Stimulated activated CD8-positive, alpha-beta memory T cell treated with anti-CD3 and anti-CD28 coated beads, Interleukin-7, amount 100 ng/mL, for 24 hours (primary cell): Measurements from ENCODE around the gene KCTD1.
"Not testable (repeated sequence)": the region's sequence is repeated elsewhere in the genome, so short reads cannot be mapped to it uniquely, and the experiment has no call there.

Experiments used
- DNase-seq: peaks from one replicate; pipeline ENCODE4 v3.0.0-alpha.2; 2020; ENCODE audit warnings: low read depth

Gene KCTD1

GRCh38 chr18:26457611-26458353 lies 90.6 kb downstream of the KCTD1 start:
- DNase-seq = no peak

GRCh38 chr18:26457195-26457594 lies 91.2 kb downstream of the KCTD1 start:
- no peak for DNase-seq

- DNase-seq = no peak
These were observed 92.3 kb downstream of the KCTD1 start for GRCh38 chr18:26456070-26456491.

- DNase-seq = no peak
These were observed 92.7 kb downstream of the KCTD1 start for GRCh38 chr18:26455639-26456038.

- no peak for DNase-seq
These were observed 93.7 kb downstream of the KCTD1 start for GRCh38 chr18:26454616-26455015.

GRCh38 chr18:26454192-26454591 lies 94.2 kb downstream of the KCTD1 start:
- no peak for DNase-seq

GRCh38 chr18:26453386-26453901 lies 94.9 kb downstream of the KCTD1 start:
- no peak for DNase-seq

GRCh38 chr18:26450989-26451682 lies 97.2 kb downstream of the KCTD1 start:
- DNase-seq = no peak

- DNase-seq = no peak
These were observed 99.6 kb downstream of the KCTD1 start for GRCh38 chr18:26448714-26449159.

- DNase-seq = no peak
These were observed 104.5 kb downstream of the KCTD1 start for GRCh38 chr18:26443853-26444252.

GRCh38 chr18:26442126-26442525 lies 106.2 kb downstream of the KCTD1 start:
- no peak for DNase-seq

GRCh38 chr18:26440644-26441043 lies 107.7 kb downstream of the KCTD1 start:
- DNase-seq = no peak

GRCh38 chr18:26439537-26439936 lies 108.8 kb downstream of the KCTD1 start:
- no peak for DNase-seq

- DNase-seq = no peak
These were observed 109.4 kb downstream of the KCTD1 start for GRCh38 chr18:26438980-26439379.

- DNase-seq = not testable (repeated sequence)
These were observed 110.7 kb downstream of the KCTD1 start for GRCh38 chr18:26437634-26438033.

- DNase-seq = no peak
These were observed 111.9 kb downstream of the KCTD1 start for GRCh38 chr18:26436176-26437051.

- DNase-seq = no peak
These were observed 112.8 kb downstream of the KCTD1 start for GRCh38 chr18:26435415-26436095.

- no peak for DNase-seq
These were observed 113.5 kb downstream of the KCTD1 start for GRCh38 chr18:26434887-26435286.

- no peak for DNase-seq
These were observed 115.5 kb downstream of the KCTD1 start for GRCh38 chr18:26432651-26433424.

- DNase-seq = no peak
These were observed 118.7 kb downstream of the KCTD1 start for GRCh38 chr18:26429535-26430226.
